ENCODE data around the gene PACS1. TPM values are rescaled to one million over a fixed set of nuclear protein-coding genes. Genes with fewer than 3 reads are reported as not detected.

The PACS1 gene
- total and polyA plus RNA-seq, 2 donors (not counting 1 experiment from before 2014, with no cell fraction given) = 25.9 to 28.5 TPM

- Histone ChIP-seq H3K4me2 (ENCODE audit: extremely low read depth, insufficient read depth, low read length) (no peak overlapping the region), H3K9ac (ENCODE audit: insufficient read depth, low read length) (no peak overlapping the region), H3K9me3 (ENCODE audit: control insufficient read depth, insufficient read depth, low read depth, low read length) (no peaks in the 10 kb centered on the region), H3K27ac (ENCODE audit: insufficient read depth, low read length) (no peak overlapping the region), H3K4me3 (replicated peaks in 1 of 4; ENCODE audit: control extremely low read depth in 1 of 4, insufficient read depth in 1 of 4, low read depth in 3 of 4, low read length in 4 of 4) (no peak overlapping the region), H2AFZ (ENCODE audit: low read length) (no peak overlapping the region), H4K20me1 (ENCODE audit: control insufficient read depth, extremely low read depth, insufficient read depth, low read length) (no peaks in the 10 kb centered on the region), H3K79me2 (ENCODE audit: control insufficient read depth, insufficient read depth, low read length) (no peaks in the 10 kb centered on the region), H3K4me1 (ENCODE audit: control insufficient read depth, extremely low read depth, insufficient read depth, low read length) (peaks cover 2% of the 10 kb centered on the region), H3K36me3 (ENCODE audit: control insufficient read depth, insufficient read depth, low read length) (no peaks in the 10 kb centered on the region), H3K27me3 (ENCODE audit: control insufficient read depth, insufficient read depth, low read length) (no peaks in the 10 kb centered on the region)
- TF ChIP-seq CTCF (conservative IDR thresholded peaks at IDR 0.05 in 1 of 2, IDR thresholded peaks at IDR 0.05 in 1 of 2; ENCODE audit: low read depth in 1 of 2, low read length in 2 of 2) = no peak
- no peak for TF ChIP-seq EZH2 (IDR thresholded peaks at IDR 0.05; ENCODE audit: low read length, missing control alignments)
- no peak for DNase-seq (ENCODE audit: low read depth in 2 of 2)
Measured at GRCh38 chr11:66146940-66147339, 76.9 kb downstream of the PACS1 start.

GRCh38 chr11:66150140-66150539 is 80.1 kb downstream of the PACS1 start:
- DNase-seq (ENCODE audit: low read depth in 2 of 2) = peak in 1 of 2 donors; percentile 12
- TF ChIP-seq EZH2 (IDR thresholded peaks at IDR 0.05; ENCODE audit: low read length, missing control alignments) (no peak), CTCF (conservative IDR thresholded peaks at IDR 0.05 in 1 of 2, IDR thresholded peaks at IDR 0.05 in 1 of 2; ENCODE audit: low read depth in 1 of 2, low read length in 2 of 2) (no peak)
- Histone ChIP-seq H2AFZ (ENCODE audit: low read length) (no peak overlapping the region), H3K27ac (ENCODE audit: insufficient read depth, low read length) (no peak overlapping the region), H3K27me3 (ENCODE audit: control insufficient read depth, insufficient read depth, low read length) (no peaks in the 10 kb centered on the region), H3K4me3 (replicated peaks in 1 of 4; ENCODE audit: control extremely low read depth in 1 of 4, insufficient read depth in 1 of 4, low read depth in 3 of 4, low read length in 4 of 4) (peak overlapping the region in 2 of 4 experiments; percentile 7 to 8), H3K9ac (ENCODE audit: insufficient read depth, low read length) (peak overlapping the region; percentile 16), H4K20me1 (ENCODE audit: control insufficient read depth, extremely low read depth, insufficient read depth, low read length) (no peaks in the 10 kb centered on the region), H3K4me2 (ENCODE audit: extremely low read depth, insufficient read depth, low read length) (peak overlapping the region; percentile 64), H3K9me3 (ENCODE audit: control insufficient read depth, insufficient read depth, low read depth, low read length) (no peaks in the 10 kb centered on the region), H3K79me2 (ENCODE audit: control insufficient read depth, insufficient read depth, low read length) (no peaks in the 10 kb centered on the region), H3K4me1 (ENCODE audit: control insufficient read depth, extremely low read depth, insufficient read depth, low read length) (no peaks in the 10 kb centered on the region), H3K36me3 (ENCODE audit: control insufficient read depth, insufficient read depth, low read length) (no peaks in the 10 kb centered on the region)

- no peak overlapping the region for H3K4me3 ChIP-seq (replicated peaks in 1 of 4; ENCODE audit: control extremely low read depth in 1 of 4, insufficient read depth in 1 of 4, low read depth in 3 of 4, low read length in 4 of 4)
- H3K27me3 ChIP-seq (ENCODE audit: control insufficient read depth, insufficient read depth, low read length) = no peaks in the 10 kb centered on the region
- H3K36me3 ChIP-seq (ENCODE audit: control insufficient read depth, insufficient read depth, low read length) = no peaks in the 10 kb centered on the region
- no peak overlapping the region for H3K4me2 ChIP-seq (ENCODE audit: extremely low read depth, insufficient read depth, low read length)
- no peak for TF ChIP-seq EZH2 (IDR thresholded peaks at IDR 0.05; ENCODE audit: low read length, missing control alignments)
- no peak for TF ChIP-seq CTCF (conservative IDR thresholded peaks at IDR 0.05 in 1 of 2, IDR thresholded peaks at IDR 0.05 in 1 of 2; ENCODE audit: low read depth in 1 of 2, low read length in 2 of 2)
- no peaks in the 10 kb centered on the region for H3K4me1 ChIP-seq (ENCODE audit: control insufficient read depth, extremely low read depth, insufficient read depth, low read length)
- H3K9ac ChIP-seq (ENCODE audit: insufficient read depth, low read length) = no peak overlapping the region
- no peaks in the 10 kb centered on the region for H4K20me1 ChIP-seq (ENCODE audit: control insufficient read depth, extremely low read depth, insufficient read depth, low read length)
- no peaks in the 10 kb centered on the region for H3K79me2 ChIP-seq (ENCODE audit: control insufficient read depth, insufficient read depth, low read length)
- DNase-seq (ENCODE audit: low read depth in 2 of 2) = no peak
- no peak overlapping the region for H2AFZ ChIP-seq (ENCODE audit: low read length)
- no peak overlapping the region for H3K27ac ChIP-seq (ENCODE audit: insufficient read depth, low read length)
- H3K9me3 ChIP-seq (ENCODE audit: control insufficient read depth, insufficient read depth, low read depth, low read length) = no peaks in the 10 kb centered on the region
Measured at GRCh38 chr11:66150725-66151124, 80.7 kb downstream of the PACS1 start.

All from fibroblast of lung (primary cell).